Testis (tissue), 3 donors: Measurements from ENCODE around the gene ST8SIA5. TPM values are rescaled to one million over a fixed set of nuclear protein-coding genes. Genes with fewer than 3 reads are reported as not detected.

ENCODE experiments used
- DNase-seq: peaks from one replicate; pipeline ENCODE4 v3.0.0-alpha.2; 2019
- H3K27ac ChIP-seq, 2 donors: fragments of 200-600 bp; sonication (generic); one replicate each; pipeline ENCODE4 v1.5.1; 2019
- H3K27me3 ChIP-seq: fragments of 200-600 bp; sonication (generic); one replicate; pipeline ENCODE4 v1.5.1; 2019
- H3K36me3 ChIP-seq: fragments of 200-600 bp; sonication (generic); one replicate; pipeline ENCODE4 v1.5.1; 2017; ENCODE audit warnings: low read depth; ENCODE audit errors: missing control alignments
- H3K4me1 ChIP-seq: fragments of 200-600 bp; sonication (generic); one replicate; pipeline ENCODE4 v1.5.1; 2019
- H3K4me3 ChIP-seq, 2 donors: fragments of 200-600 bp; sonication (generic); one replicate each; pipeline ENCODE4 v1.5.1; 2017 to 2019
- H3K9me3 ChIP-seq: fragments of 200-600 bp; sonication (generic); one replicate; pipeline ENCODE4 v1.5.1; 2017
- CTCF ChIP-seq, 3 experiments: fragments of 450-650 bp in 2 of 3; fragments of 200-600 bp in 1 of 3; sonication (generic) in 1 of 3; IDR thresholded peaks; one replicate each; pipeline ENCODE4 v1.5.1; 2016 to 2019; ENCODE audit warnings: antibody characterized with exemption in 3 of 3, mild to moderate bottlenecking in 2 of 3, moderate library complexity in 1 of 3
- POLR2A ChIP-seq: fragments of 450-650 bp; IDR thresholded peaks from one replicate; pipeline ENCODE4 v1.6.1; 2017; ENCODE audit warnings: antibody characterized with exemption, mild to moderate bottlenecking, moderate library complexity
- WGBS, 2 donors: methylation state at CpG; one replicate each; pipeline ENCODE4 v1.1.5; 2018; 5-methylcytosine and 5-hydroxymethylcytosine counted together
- intact Hi-C: fragments of 100-400 bp; cut with DNase I; formaldehyde crosslinking; loops from one replicate; pipeline ENCODE4 v1.15.1; 2023; ENCODE audit warnings: low total_unique reads
- polyA plus RNA-seq: library from polyadenylated mRNA; stranded (reverse); fragments of 350-450 nt; fragmentation: Illumina TruSeq; extraction: RNeasy Lipid Tissue Mini Kit (QIAGEN cat#74804); gene quantifications from one replicate; pipeline ENCODE4 v1.2.3, GENCODE V29; 2014; ENCODE audit warnings: low read depth, low replicate concordance; ENCODE audit not compliant: insufficient read depth
- total RNA-seq, 2 donors: library from RNA; depleted of rRNA; stranded (reverse); fragments of >200 nt; gene quantifications; one replicate each; pipeline ENCODE4 v1.2.3, GENCODE V29; 2016

The ST8SIA5 gene
- total and polyA plus RNA-seq, 3 donors from 2014 or later: 1.3 to 2.1 (median 1.6) TPM

GRCh38 chr18:46622999-46623398, 133.9 kb downstream of the ST8SIA5 start:
- no peak for DNase-seq
- intact Hi-C loops: no loop called here
- no peaks in the 10 kb centered on the region for H3K36me3 ChIP-seq
- no peak for TF ChIP-seq CTCF (IDR thresholded peaks at IDR 0.05)
- no peak for TF ChIP-seq POLR2A
- H3K27ac ChIP-seq: no peak overlapping the region
- no peak overlapping the region for H3K4me3 ChIP-seq
- H3K27me3 ChIP-seq: no peaks in the 10 kb centered on the region
- H3K4me1 ChIP-seq: peaks cover 9% of the 10 kb centered on the region
- 80 to 84% methylated on average over 3 of the region's 3 CpGs for WGBS, 2 donors
- H3K9me3 ChIP-seq: no peaks in the 10 kb centered on the region

- Histone ChIP-seq H3K9me3 (no peaks in the 10 kb centered on the region), H3K27ac (no peak overlapping the region), H3K36me3 (no peaks in the 10 kb centered on the region), H3K27me3 (no peaks in the 10 kb centered on the region), H3K4me1 (peaks cover 9% of the 10 kb centered on the region), H3K4me3 (no peak overlapping the region)
- intact Hi-C loops: no loop called here
- TF ChIP-seq CTCF (IDR thresholded peaks at IDR 0.05) (no peak), POLR2A (no peak)
- 96 to 98% methylated on average over 4 of the region's 4 CpGs for WGBS, 2 donors
- DNase-seq: no peak
These were observed 134.4 kb downstream of the ST8SIA5 start for GRCh38 chr18:46622451-46622850.

- Histone ChIP-seq H3K4me1 (peaks cover 9% of the 10 kb centered on the region), H3K4me3 (no peak overlapping the region), H3K27ac (no peak overlapping the region), H3K27me3 (no peaks in the 10 kb centered on the region), H3K9me3 (no peaks in the 10 kb centered on the region), H3K36me3 (no peaks in the 10 kb centered on the region)
- 80 to 97% methylated on average over 2 of the region's 2 CpGs for WGBS, 2 donors
- intact Hi-C loops: no loop called here
- TF ChIP-seq POLR2A (no peak), CTCF (IDR thresholded peaks at IDR 0.05) (no peak)
- DNase-seq: no peak
These were observed 135.0 kb downstream of the ST8SIA5 start for GRCh38 chr18:46621871-46622270.

- no peak overlapping the region for H3K27ac ChIP-seq
- 83 to 84% methylated on average over 6 of the region's 6 CpGs for whole genome bisulfite sequencing, 2 donors
- no peaks in the 10 kb centered on the region for H3K36me3 ChIP-seq
- H3K4me1 ChIP-seq: peaks cover 9% of the 10 kb centered on the region
- no peaks in the 10 kb centered on the region for H3K27me3 ChIP-seq
- DNase-seq: no peak
- H3K9me3 ChIP-seq: no peaks in the 10 kb centered on the region
- TF ChIP-seq CTCF (IDR thresholded peaks at IDR 0.05) (no peak), POLR2A (no peak)
- intact Hi-C loops: no loop called here
- H3K4me3 ChIP-seq: no peak overlapping the region
These were observed 135.6 kb downstream of the ST8SIA5 start for GRCh38 chr18:46621111-46621766.

GRCh38 chr18:46619559-46619958, 137.3 kb downstream of the ST8SIA5 start:
- H3K4me1 ChIP-seq: peaks cover 9% of the 10 kb centered on the region
- H3K9me3 ChIP-seq: no peaks in the 10 kb centered on the region
- intact Hi-C loops: no loop called here
- no peak for DNase-seq
- TF ChIP-seq POLR2A (no peak), CTCF (IDR thresholded peaks at IDR 0.05) (no peak)
- H3K27ac ChIP-seq: no peak overlapping the region
- H3K36me3 ChIP-seq: no peaks in the 10 kb centered on the region
- no peak overlapping the region for H3K4me3 ChIP-seq
- H3K27me3 ChIP-seq: no peaks in the 10 kb centered on the region
- 55 to 61% methylated on average over 3 of the region's 3 CpGs for WGBS, 2 donors
